ENCODE measurements around the gene ZNF865. TPM values are rescaled to one million over a fixed set of nuclear protein-coding genes. Genes with fewer than 3 reads are reported as not detected.
A peak's percentile ranks its signal among the peaks of the same experiment; 100 is the strongest.
"Not testable (repeated sequence)": the region's sequence is repeated elsewhere in the genome, so short reads cannot be mapped to it uniquely, and the experiment has no call there.

Gene ZNF865
- total RNA-seq, result 10 to 100 TPM; 11.9 to 14.5 TPM

DNA sequence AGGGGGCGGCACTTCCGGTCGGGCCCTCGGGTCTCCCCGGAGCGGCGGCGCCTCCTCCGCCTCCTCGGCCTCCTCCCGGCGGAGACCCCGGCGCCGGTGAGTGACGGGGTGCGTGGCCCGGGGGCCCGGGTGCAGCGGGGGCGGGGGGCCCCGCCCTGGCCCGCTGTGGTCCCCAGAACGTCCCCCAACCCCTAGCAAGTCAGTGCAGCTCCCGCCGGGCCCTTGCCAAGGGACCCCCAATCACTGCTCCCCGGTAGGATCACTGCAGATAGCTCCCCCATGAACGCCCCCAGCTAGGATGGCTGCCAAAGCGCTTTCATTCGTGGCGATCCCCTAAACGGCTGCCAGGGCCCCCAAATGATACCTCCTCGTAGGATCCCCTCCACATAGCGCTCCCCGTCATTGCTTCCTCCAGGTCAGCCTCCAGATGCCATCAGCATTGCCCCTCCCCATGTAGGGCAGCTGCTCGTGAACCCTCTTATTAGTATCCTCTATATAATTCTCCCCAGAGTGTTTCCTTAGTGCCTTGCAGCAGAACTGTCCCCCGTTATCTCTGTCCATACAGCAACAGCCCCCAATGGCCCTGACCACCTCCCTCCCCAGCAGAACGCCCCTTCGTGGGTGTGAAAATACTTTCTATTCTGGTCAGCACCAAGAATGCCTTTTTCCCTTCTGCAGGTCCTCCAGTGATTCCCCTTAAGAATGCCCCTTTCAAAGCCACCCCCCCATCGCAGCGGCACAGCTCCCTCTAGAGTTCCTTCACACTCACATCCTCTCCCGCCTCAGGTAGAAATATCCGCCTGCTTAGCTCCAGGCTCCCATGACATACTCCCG, at the start of gene ZNF865:
Gene ZNF865, plus strand, starts transcription at position 11 of the 834 bp plus-strand sequence. CDS start 7,972 bp downstream, outside the sequence.
- Histone ChIP-seq H3K36me3 (peaks cover 8% of the 10 kb centered on the region), H3K4me1 (ENCODE audit: control insufficient read depth in 1 of 2, low read depth in 2 of 2) (peaks cover 17 to 31% of the 10 kb centered on the region in 2 donors), H3K4me3 (peak within 1 kb of the TSS; percentile 88), H3K27me3 (replicated peaks; ENCODE audit: insufficient read depth) (no peaks in the 10 kb centered on the region), H3K27ac (peak within 1 kb of the TSS; percentile 94), H3K9me3 (no peaks in the 10 kb centered on the region)
- ATAC-seq (ENCODE audit: insufficient number of reproducible peaks, low FRiP score, low read depth) (peak; percentile 46), DNase-seq (ENCODE audit: low spot score) (no peak)
- peak; percentile 53 for TF ChIP-seq CTCF (IDR thresholded peaks at IDR 0.05)

- no peaks in the 10 kb centered on the region for H3K4me1 ChIP-seq (ENCODE audit: control insufficient read depth in 1 of 2, low read depth in 2 of 2)
- DNase-seq (ENCODE audit: low spot score) (no peak), ATAC-seq (ENCODE audit: insufficient number of reproducible peaks, low FRiP score, low read depth) (no peak)
- H3K27ac ChIP-seq, result no peak overlapping the region
- no peak for TF ChIP-seq CTCF (IDR thresholded peaks at IDR 0.05)
- H3K36me3 ChIP-seq, result no peaks in the 10 kb centered on the region
- H3K9me3 ChIP-seq, result no peaks in the 10 kb centered on the region
- H3K27me3 ChIP-seq (replicated peaks; ENCODE audit: insufficient read depth), result no peaks in the 10 kb centered on the region
- H3K4me3 ChIP-seq, result no peak overlapping the region
These were observed 45.8 kb upstream of the ZNF865 start for GRCh38 chr19:55559684-55560083.

- ATAC-seq (ENCODE audit: insufficient number of reproducible peaks, low FRiP score, low read depth), result no peak
- no peaks in the 10 kb centered on the region for H3K36me3 ChIP-seq
- H3K4me3 ChIP-seq, result no peak overlapping the region
- H3K9me3 ChIP-seq, result no peaks in the 10 kb centered on the region
- H3K27ac ChIP-seq, result no peak overlapping the region
- no peaks in the 10 kb centered on the region for H3K4me1 ChIP-seq (ENCODE audit: control insufficient read depth in 1 of 2, low read depth in 2 of 2)
- no peak for TF ChIP-seq CTCF (IDR thresholded peaks at IDR 0.05)
- no peaks in the 10 kb centered on the region for H3K27me3 ChIP-seq (replicated peaks; ENCODE audit: insufficient read depth)
- no peak for DNase-seq (ENCODE audit: low spot score)
These were observed 42.2 kb upstream of the ZNF865 start for GRCh38 chr19:55563261-55563690.

DNA sequence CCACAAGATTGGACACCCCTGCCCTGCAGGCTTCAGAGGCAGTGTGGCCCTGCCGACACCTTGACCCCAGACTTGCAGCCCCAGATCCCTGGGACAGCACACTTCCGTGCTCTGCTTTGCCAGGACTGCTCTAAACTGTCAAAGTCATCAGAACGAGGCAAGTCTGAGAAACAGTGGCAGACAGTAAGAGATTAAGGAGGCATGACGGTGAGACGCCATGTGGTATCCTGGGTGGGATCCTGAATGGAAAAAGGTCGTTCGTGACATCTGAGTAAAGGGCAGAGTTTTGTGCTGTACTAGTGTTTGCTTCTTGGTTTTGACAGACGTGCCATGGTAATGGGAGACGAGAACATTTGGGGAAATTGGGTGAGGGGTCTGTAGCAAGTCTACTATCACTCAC, 38.6 kb upstream of the ZNF865 start:
- TF ChIP-seq CTCF (IDR thresholded peaks at IDR 0.05), result no peak
- ATAC-seq (ENCODE audit: insufficient number of reproducible peaks, low FRiP score, low read depth), result no peak
- H3K4me3 ChIP-seq, result no peak overlapping the region

DNA sequence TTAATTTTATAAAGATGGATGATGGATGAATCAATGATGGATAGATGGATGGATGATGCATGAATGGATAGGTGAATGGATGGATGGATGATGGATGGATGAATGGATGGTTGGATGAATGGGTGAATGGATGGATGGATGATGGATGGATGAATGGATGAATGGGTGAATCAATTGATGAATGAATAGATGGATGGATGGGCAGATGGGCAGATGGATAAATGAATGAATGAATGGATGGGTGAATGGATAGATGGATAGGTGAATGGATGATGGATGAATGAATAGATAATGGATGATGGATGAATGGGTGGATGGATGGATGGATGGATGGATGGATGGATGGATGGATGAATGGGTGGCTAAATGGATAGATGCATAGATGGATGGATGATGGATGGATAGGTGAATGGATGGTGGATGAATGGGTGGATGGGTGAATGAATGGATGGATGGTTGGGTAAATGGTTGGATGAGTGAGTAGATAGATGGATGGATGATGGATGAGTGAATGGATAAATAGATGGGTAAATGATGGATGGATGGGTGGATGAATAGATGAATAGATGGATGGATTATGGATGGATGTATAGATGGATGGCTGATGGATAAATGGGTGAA, 37.6 kb upstream of the ZNF865 start:
- Histone ChIP-seq H3K9me3 (no peaks in the 10 kb centered on the region), H3K27me3 (replicated peaks; ENCODE audit: insufficient read depth) (no peaks in the 10 kb centered on the region), H3K4me3 (no peak overlapping the region), H3K36me3 (no peaks in the 10 kb centered on the region), H3K27ac (no peak overlapping the region), H3K4me1 (ENCODE audit: control insufficient read depth in 1 of 2, low read depth in 2 of 2) (no peaks in the 10 kb centered on the region)
- no peak for TF ChIP-seq CTCF (IDR thresholded peaks at IDR 0.05)
- ATAC-seq (ENCODE audit: insufficient number of reproducible peaks, low FRiP score, low read depth) (no peak), DNase-seq (ENCODE audit: low spot score) (no peak)

More for the DNA sequence above, 38.6 kb upstream of the ZNF865 start:
- Histone ChIP-seq H3K4me1 (ENCODE audit: control insufficient read depth in 1 of 2, low read depth in 2 of 2) (no peaks in the 10 kb centered on the region), H3K27me3 (replicated peaks; ENCODE audit: insufficient read depth) (no peaks in the 10 kb centered on the region), H3K9me3 (no peaks in the 10 kb centered on the region), H3K27ac (no peak overlapping the region), H3K36me3 (no peaks in the 10 kb centered on the region)
- DNase-seq (ENCODE audit: low spot score), result no peak

DNA sequence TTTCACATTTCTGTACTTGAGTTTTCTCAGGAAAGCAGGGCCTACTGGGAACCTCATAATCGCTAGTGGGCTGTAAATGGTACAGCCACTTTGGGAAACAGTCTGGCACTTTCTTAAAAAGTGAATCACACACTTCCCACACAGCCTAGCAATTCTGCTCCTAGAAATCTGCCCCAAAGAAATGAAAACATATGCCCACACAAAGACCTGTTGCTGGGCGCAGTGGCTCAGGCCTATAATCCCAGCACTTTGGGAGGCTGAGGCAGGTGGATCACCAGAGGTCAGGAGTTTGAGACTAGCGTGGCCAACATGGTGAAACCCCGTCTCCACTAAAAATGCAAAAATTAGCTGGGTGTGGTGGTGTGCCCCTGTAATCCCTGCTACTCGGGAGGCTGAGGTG, 36.0 kb upstream of the ZNF865 start:
- not testable (repeated sequence) for H3K4me3 ChIP-seq; H3K27ac ChIP-seq; ATAC-seq (ENCODE audit: insufficient number of reproducible peaks, low FRiP score, low read depth); H3K4me1 ChIP-seq (ENCODE audit: control insufficient read depth in 1 of 2, low read depth in 2 of 2); H3K27me3 ChIP-seq (replicated peaks; ENCODE audit: insufficient read depth); H3K36me3 ChIP-seq; H3K9me3 ChIP-seq; DNase-seq (ENCODE audit: low spot score)

DNA sequence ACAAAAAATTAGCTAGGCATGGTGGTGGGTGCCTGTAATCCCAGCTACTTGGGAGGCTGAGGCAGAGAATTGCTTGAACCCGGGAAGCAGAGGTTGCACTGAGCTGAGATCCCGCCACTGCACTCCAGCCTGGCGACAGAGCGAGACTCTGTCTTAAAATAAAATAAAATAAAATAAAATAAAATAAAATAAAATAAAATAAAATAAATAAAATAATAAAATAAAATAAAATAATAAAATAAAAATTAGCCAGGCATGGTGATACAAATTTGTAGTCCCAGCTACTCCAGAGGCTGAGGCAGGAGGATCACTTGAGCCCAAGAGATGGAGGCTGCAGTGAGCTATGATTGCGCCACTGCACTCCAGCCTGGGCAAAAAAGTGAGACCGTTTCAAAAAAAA, 31.5 kb upstream of the ZNF865 start:
- not testable (repeated sequence) for H3K27ac ChIP-seq; H3K4me1 ChIP-seq (ENCODE audit: control insufficient read depth in 1 of 2, low read depth in 2 of 2); H3K9me3 ChIP-seq; DNase-seq (ENCODE audit: low spot score); ATAC-seq (ENCODE audit: insufficient number of reproducible peaks, low FRiP score, low read depth); H3K4me3 ChIP-seq; H3K27me3 ChIP-seq (replicated peaks; ENCODE audit: insufficient read depth)
- peaks cover 17% of the 10 kb centered on the region for H3K36me3 ChIP-seq

Data from thoracic aorta (tissue), 2 donors.